ENCODE data around the gene ZSCAN12. TPM values are rescaled to one million over a fixed set of nuclear protein-coding genes. Genes with fewer than 3 reads are reported as not detected.

ZSCAN12 gene
- total and polyA plus RNA-seq, 2 of the 13 experiments (the other 11 are each of a cell fraction or from before 2014, with no cell fraction given), result 2.8 to 8.9 TPM

DNA sequence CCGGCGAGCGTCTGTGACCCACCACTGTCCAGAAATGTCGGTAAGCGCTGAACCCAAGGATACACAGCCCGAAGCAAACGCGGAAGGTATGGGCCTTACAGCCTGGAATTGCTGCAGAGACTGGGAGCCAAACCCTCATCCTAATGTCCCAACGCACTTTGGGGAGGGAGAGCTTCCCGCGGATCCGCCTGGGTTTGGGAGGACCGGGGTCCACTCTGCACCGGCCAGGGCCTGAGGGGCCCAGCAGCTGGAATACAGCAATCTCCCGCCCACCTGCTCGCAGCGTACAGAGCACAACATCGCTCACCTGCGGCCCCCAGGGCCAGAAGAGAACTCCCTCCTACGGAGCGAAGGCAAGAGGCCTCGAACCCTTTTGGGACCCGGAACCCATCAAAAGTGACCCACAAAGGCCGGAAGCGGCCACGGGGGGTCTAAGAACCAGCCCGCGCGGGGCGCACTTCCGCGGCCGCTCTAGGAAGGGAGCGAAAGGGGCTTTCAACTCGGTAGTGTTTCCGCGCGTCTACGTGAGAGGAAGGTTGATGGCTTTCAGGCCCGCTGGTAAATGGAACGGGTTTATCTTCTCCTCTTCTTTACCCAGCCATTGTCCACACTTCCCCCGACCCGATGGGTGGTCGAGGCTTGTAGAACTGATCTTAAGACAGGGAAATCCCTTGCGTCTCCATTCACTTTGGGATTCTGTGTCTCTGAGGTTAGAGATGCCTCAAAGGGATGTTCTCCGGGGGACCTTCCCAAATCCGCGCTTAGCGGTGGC is at the start of gene ZSCAN12 (continued):
- TF ChIP-seq, protein P1, sequence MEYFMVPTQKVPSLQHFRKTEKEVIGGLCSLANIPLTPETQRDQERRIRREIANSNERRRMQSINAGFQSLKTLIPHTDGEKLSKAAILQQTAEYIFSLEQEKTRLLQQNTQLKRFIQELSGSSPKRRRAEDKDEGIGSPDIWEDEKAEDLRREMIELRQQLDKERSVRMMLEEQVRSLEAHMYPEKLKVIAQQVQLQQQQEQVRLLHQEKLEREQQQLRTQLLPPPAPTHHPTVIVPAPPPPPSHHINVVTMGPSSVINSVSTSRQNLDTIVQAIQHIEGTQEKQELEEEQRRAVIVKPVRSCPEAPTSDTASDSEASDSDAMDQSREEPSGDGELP (IDR thresholded peaks at IDR 0.05; ENCODE audit: borderline replicate concordance, low read depth), result no peak; the same call in none of the 2 replicates
- TF ChIP-seq THAP11 (CRISPR knock-in tag; IDR thresholded peaks at IDR 0.05), result peak; percentile 94
- peak; percentile 96 for TF ChIP-seq DNMT3B (CRISPR knock-in tag; conservative IDR thresholded peaks at IDR 0.05)
- TF ChIP-seq NAIF1 (CRISPR knock-in tag; IDR thresholded peaks at IDR 0.05; ENCODE audit: borderline replicate concordance), result peak; percentile 93; the same call in 1 of the 2 replicates
- TF ChIP-seq TARDBP (CRISPR knock-in tag; IDR thresholded peaks at IDR 0.05), result peak; percentile 93
- TF ChIP-seq SIX1 (CRISPR knock-in tag; IDR thresholded peaks at IDR 0.05; ENCODE audit: borderline replicate concordance), result no peak
- peak; percentile 76 for TF ChIP-seq SIN3A (IDR thresholded peaks at IDR 0.05; ENCODE audit: borderline replicate concordance, low read depth, low read length)
- TF ChIP-seq, protein P2, sequence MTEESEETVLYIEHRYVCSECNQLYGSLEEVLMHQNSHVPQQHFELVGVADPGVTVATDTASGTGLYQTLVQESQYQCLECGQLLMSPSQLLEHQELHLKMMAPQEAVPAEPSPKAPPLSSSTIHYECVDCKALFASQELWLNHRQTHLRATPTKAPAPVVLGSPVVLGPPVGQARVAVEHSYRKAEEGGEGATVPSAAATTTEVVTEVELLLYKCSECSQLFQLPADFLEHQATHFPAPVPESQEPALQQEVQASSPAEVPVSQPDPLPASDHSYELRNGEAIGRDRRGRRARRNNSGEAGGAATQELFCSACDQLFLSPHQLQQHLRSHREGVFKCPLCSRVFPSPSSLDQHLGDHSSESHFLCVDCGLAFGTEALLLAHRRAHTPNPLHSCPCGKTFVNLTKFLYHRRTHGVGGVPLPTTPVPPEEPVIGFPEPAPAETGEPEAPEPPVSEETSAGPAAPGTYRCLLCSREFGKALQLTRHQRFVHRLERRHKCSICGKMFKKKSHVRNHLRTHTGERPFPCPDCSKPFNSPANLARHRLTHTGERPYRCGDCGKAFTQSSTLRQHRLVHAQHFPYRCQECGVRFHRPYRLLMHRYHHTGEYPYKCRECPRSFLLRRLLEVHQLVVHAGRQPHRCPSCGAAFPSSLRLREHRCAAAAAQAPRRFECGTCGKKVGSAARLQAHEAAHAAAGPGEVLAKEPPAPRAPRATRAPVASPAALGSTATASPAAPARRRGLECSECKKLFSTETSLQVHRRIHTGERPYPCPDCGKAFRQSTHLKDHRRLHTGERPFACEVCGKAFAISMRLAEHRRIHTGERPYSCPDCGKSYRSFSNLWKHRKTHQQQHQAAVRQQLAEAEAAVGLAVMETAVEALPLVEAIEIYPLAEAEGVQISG (CRISPR knock-in tag; IDR thresholded peaks at IDR 0.05), result peak; percentile 100
- no peak for TF ChIP-seq ZNF207 (IDR thresholded peaks at IDR 0.05; ENCODE audit: borderline replicate concordance)
- TF ChIP-seq ZNF30 (CRISPR knock-in tag; IDR thresholded peaks at IDR 0.05), result 0 out of 2 replicates have a peak, but pooled peaks have one; percentile 57
- 0 out of 2 replicates have a peak, but pooled peaks have one; percentile 85 for TF ChIP-seq TMF1 (CRISPR knock-in tag; IDR thresholded peaks at IDR 0.05; ENCODE audit: low read depth)
- peak; percentile 98 for TF ChIP-seq NR2C2 (CRISPR knock-in tag; IDR thresholded peaks at IDR 0.05; ENCODE audit: borderline replicate concordance)
- TF ChIP-seq, protein P3, sequence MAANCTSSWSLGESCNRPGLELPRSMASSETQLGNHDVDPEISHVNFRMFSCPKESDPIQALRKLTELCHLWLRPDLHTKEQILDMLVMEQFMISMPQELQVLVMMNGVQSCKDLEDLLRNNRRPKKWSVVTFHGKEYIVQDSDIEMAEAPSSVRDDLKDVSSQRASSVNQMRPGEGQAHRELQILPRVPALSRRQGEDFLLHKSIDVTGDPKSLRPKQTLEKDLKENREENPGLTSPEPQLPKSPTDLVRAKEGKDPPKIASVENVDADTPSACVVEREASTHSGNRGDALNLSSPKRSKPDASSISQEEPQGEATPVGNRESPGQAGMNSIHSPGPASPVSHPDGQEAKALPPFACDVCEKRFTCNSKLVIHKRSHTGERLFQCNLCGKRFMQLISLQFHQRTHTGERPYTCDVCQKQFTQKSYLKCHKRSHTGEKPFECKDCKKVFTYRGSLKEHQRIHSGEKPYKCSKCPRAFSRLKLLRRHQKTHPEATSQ (CRISPR knock-in tag; IDR thresholded peaks at IDR 0.05; ENCODE audit: borderline replicate concordance), result peak; percentile 99
- TF ChIP-seq ZNF670 (CRISPR knock-in tag; IDR thresholded peaks at IDR 0.05; ENCODE audit: borderline replicate concordance), result peak; percentile 76
- TF ChIP-seq, protein P4, sequence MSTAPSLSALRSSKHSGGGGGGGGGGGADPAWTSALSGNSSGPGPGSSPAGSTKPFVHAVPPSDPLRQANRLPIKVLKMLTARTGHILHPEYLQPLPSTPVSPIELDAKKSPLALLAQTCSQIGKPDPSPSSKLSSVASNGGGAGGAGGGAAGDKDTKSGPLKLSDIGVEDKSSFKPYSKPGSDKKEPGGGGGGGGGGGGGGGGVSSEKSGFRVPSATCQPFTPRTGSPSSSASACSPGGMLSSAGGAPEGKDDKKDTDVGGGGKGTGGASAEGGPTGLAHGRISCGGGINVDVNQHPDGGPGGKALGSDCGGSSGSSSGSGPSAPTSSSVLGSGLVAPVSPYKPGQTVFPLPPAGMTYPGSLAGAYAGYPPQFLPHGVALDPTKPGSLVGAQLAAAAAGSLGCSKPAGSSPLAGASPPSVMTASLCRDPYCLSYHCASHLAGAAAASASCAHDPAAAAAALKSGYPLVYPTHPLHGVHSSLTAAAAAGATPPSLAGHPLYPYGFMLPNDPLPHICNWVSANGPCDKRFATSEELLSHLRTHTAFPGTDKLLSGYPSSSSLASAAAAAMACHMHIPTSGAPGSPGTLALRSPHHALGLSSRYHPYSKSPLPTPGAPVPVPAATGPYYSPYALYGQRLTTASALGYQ (CRISPR knock-in tag; IDR thresholded peaks at IDR 0.05), result peak; percentile 81
- TF ChIP-seq, protein P5, sequence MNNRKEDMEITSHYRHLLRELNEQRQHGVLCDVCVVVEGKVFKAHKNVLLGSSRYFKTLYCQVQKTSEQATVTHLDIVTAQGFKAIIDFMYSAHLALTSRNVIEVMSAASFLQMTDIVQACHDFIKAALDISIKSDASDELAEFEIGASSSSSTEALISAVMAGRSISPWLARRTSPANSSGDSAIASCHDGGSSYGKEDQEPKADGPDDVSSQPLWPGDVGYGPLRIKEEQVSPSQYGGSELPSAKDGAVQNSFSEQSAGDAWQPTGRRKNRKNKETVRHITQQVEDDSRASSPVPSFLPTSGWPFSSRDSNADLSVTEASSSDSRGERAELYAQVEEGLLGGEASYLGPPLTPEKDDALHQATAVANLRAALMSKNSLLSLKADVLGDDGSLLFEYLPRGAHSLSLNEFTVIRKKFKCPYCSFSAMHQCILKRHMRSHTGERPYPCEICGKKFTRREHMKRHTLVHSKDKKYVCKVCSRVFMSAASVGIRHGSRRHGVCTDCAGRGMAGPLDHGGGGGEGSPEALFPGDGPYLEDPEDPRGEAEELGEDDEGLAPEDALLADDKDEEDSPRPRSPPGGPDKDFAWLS (CRISPR knock-in tag; IDR thresholded peaks at IDR 0.05; ENCODE audit: borderline replicate concordance), result no peak
- TF ChIP-seq NONO (IDR thresholded peaks at IDR 0.05), result no peak
- peak; percentile 91 for TF ChIP-seq NONO (CRISPR knock-in tag; conservative IDR thresholded peaks at IDR 0.05)

Data from HepG2 (cell line).